Measurements from ENCODE around the gene RNU6-7.

RNU6-7 gene

GRCh38 chr14:32190673-32191072 is 11.2 kb upstream of the RNU6-7 start:
- no peaks in the 10 kb centered on the region for H3K9me3 ChIP-seq (ENCODE audit: control insufficient read depth in 1 of 2, low read length in 2 of 2)
- no peaks in the 10 kb centered on the region for H3K36me3 ChIP-seq (ENCODE audit: control insufficient read depth in 1 of 2, insufficient read depth in 2 of 2, low read length in 2 of 2)
- no peak overlapping the region for H3K4me3 ChIP-seq (ENCODE audit: low read depth in 1 of 2, low read length in 2 of 2)
- H3K27ac ChIP-seq (ENCODE audit: low read depth, low read length), result no peak overlapping the region
- no peaks in the 10 kb centered on the region for H3K27me3 ChIP-seq (ENCODE audit: control insufficient read depth in 1 of 2, insufficient read depth in 2 of 2, low read length in 2 of 2)
- no peak overlapping the region for H3K9ac ChIP-seq (ENCODE audit: low read depth in 1 of 2, low read length in 2 of 2)
- H3K4me1 ChIP-seq (ENCODE audit: control insufficient read depth in 1 of 2, insufficient read depth in 2 of 2, low read length in 2 of 2), result no peaks in the 10 kb centered on the region

GRCh38 chr14:32192712-32193373 is 9.0 kb upstream of the RNU6-7 start:
- Histone ChIP-seq H3K9ac (ENCODE audit: low read depth in 1 of 2, low read length in 2 of 2) (no peak overlapping the region), H3K27me3 (ENCODE audit: control insufficient read depth in 1 of 2, insufficient read depth in 2 of 2, low read length in 2 of 2) (no peaks in the 10 kb centered on the region), H3K36me3 (ENCODE audit: control insufficient read depth in 1 of 2, insufficient read depth in 2 of 2, low read length in 2 of 2) (no peaks in the 10 kb centered on the region), H3K4me1 (ENCODE audit: control insufficient read depth in 1 of 2, insufficient read depth in 2 of 2, low read length in 2 of 2) (no peaks in the 10 kb centered on the region), H3K27ac (ENCODE audit: low read depth, low read length) (no peak overlapping the region), H3K9me3 (ENCODE audit: control insufficient read depth in 1 of 2, low read length in 2 of 2) (no peaks in the 10 kb centered on the region), H3K4me3 (ENCODE audit: low read depth in 1 of 2, low read length in 2 of 2) (no peak overlapping the region)

DNA sequence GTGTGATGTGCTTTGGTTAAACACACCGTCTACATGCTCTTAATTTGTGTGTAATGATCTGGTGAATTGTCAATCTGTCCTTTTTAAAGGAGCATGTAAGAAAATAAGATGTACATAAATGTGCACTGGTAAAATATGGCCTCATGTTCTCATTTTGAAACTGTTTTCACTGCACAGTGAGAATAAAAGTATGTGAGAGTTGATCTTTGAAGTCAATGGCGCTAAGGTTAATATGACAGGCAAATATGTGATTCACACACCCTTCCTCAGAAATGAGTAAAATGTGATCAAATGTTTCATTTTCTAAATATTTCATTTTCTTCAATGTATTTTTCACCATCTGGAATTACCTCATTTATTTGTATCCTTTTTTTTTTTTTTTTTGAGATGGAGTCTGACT is 8.3 kb upstream of the RNU6-7 start:
- no peaks in the 10 kb centered on the region for H3K36me3 ChIP-seq (ENCODE audit: control insufficient read depth in 1 of 2, insufficient read depth in 2 of 2, low read length in 2 of 2)
- H3K27ac ChIP-seq (ENCODE audit: low read depth, low read length), result no peak overlapping the region
- H3K4me3 ChIP-seq (ENCODE audit: low read depth in 1 of 2, low read length in 2 of 2), result no peak overlapping the region
- no peaks in the 10 kb centered on the region for H3K9me3 ChIP-seq (ENCODE audit: control insufficient read depth in 1 of 2, low read length in 2 of 2)
- H3K9ac ChIP-seq (ENCODE audit: low read depth in 1 of 2, low read length in 2 of 2), result no peak overlapping the region
- no peaks in the 10 kb centered on the region for H3K27me3 ChIP-seq (ENCODE audit: control insufficient read depth in 1 of 2, insufficient read depth in 2 of 2, low read length in 2 of 2)
- H3K4me1 ChIP-seq (ENCODE audit: control insufficient read depth in 1 of 2, insufficient read depth in 2 of 2, low read length in 2 of 2), result no peaks in the 10 kb centered on the region

DNA sequence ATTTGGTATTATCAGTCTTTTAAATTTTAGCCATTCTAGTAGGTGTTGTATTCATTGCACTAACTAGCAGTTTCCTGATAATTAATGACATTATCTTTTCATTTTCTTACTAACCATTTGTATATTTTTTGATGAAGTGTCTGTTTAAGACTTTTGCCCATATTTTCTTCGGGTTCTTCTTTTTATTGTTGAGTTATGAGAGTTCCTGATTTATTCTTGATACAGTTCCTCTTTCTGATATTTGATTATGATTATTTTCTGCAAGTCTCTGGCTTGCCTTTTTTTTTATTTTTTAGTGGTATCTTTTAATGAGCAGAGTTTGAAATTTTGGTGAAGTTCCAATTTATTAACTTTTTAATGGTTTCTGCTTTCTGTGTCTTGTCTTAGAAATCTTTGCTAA is 6.2 kb upstream of the RNU6-7 start:
- no peaks in the 10 kb centered on the region for H3K4me1 ChIP-seq (ENCODE audit: control insufficient read depth in 1 of 2, insufficient read depth in 2 of 2, low read length in 2 of 2)
- no peaks in the 10 kb centered on the region for H3K9me3 ChIP-seq (ENCODE audit: control insufficient read depth in 1 of 2, low read length in 2 of 2)
- H3K4me3 ChIP-seq (ENCODE audit: low read depth in 1 of 2, low read length in 2 of 2), result no peak overlapping the region
- no peaks in the 10 kb centered on the region for H3K27me3 ChIP-seq (ENCODE audit: control insufficient read depth in 1 of 2, insufficient read depth in 2 of 2, low read length in 2 of 2)
- H3K9ac ChIP-seq (ENCODE audit: low read depth in 1 of 2, low read length in 2 of 2), result no peak overlapping the region
- H3K36me3 ChIP-seq (ENCODE audit: control insufficient read depth in 1 of 2, insufficient read depth in 2 of 2, low read length in 2 of 2), result no peaks in the 10 kb centered on the region
- H3K27ac ChIP-seq (ENCODE audit: low read depth, low read length), result no peak overlapping the region

GRCh38 chr14:32197919-32198318 is 3.9 kb upstream of the RNU6-7 start:
- Histone ChIP-seq H3K9me3 (ENCODE audit: control insufficient read depth in 1 of 2, low read length in 2 of 2) (no peaks in the 10 kb centered on the region), H3K4me1 (ENCODE audit: control insufficient read depth in 1 of 2, insufficient read depth in 2 of 2, low read length in 2 of 2) (peaks cover 10 to 11% of the 10 kb centered on the region in 2 donors), H3K27me3 (ENCODE audit: control insufficient read depth in 1 of 2, insufficient read depth in 2 of 2, low read length in 2 of 2) (no peaks in the 10 kb centered on the region), H3K27ac (ENCODE audit: low read depth, low read length) (no peak overlapping the region), H3K9ac (ENCODE audit: low read depth in 1 of 2, low read length in 2 of 2) (no peak overlapping the region), H3K36me3 (ENCODE audit: control insufficient read depth in 1 of 2, insufficient read depth in 2 of 2, low read length in 2 of 2) (no peaks in the 10 kb centered on the region), H3K4me3 (ENCODE audit: low read depth in 1 of 2, low read length in 2 of 2) (no peak overlapping the region)

- H3K4me3 ChIP-seq (ENCODE audit: low read depth in 1 of 2, low read length in 2 of 2), result peak overlapping the region; percentile 87 to 91
- H3K27ac ChIP-seq (ENCODE audit: low read depth, low read length), result no peak overlapping the region
- H3K4me1 ChIP-seq (ENCODE audit: control insufficient read depth in 1 of 2, insufficient read depth in 2 of 2, low read length in 2 of 2), result peaks cover 16 to 18% of the 10 kb centered on the region in 2 donors
- H3K27me3 ChIP-seq (ENCODE audit: control insufficient read depth in 1 of 2, insufficient read depth in 2 of 2, low read length in 2 of 2), result no peaks in the 10 kb centered on the region
- no peaks in the 10 kb centered on the region for H3K36me3 ChIP-seq (ENCODE audit: control insufficient read depth in 1 of 2, insufficient read depth in 2 of 2, low read length in 2 of 2)
- no peaks in the 10 kb centered on the region for H3K9me3 ChIP-seq (ENCODE audit: control insufficient read depth in 1 of 2, low read length in 2 of 2)
- H3K9ac ChIP-seq (ENCODE audit: low read depth in 1 of 2, low read length in 2 of 2), result peak overlapping the region in 1 of 2 donors; percentile 69
Measured at GRCh38 chr14:32200368-32201192, 1.3 kb upstream of the RNU6-7 start.

GRCh38 chr14:32201193-32201815 is 541 bp upstream of the RNU6-7 start:
- H3K27ac ChIP-seq (ENCODE audit: low read depth, low read length), result peak overlapping the region; percentile 30

GRCh38 chr14:32202491-32202997 is 699 bp downstream of the RNU6-7 start:
- Histone ChIP-seq H3K4me3 (ENCODE audit: low read depth in 1 of 2, low read length in 2 of 2) (peak overlapping the region; percentile 87 to 91), H3K27ac (ENCODE audit: low read depth, low read length) (peak overlapping the region; percentile 86), H3K36me3 (ENCODE audit: control insufficient read depth in 1 of 2, insufficient read depth in 2 of 2, low read length in 2 of 2) (no peaks in the 10 kb centered on the region), H3K9me3 (ENCODE audit: control insufficient read depth in 1 of 2, low read length in 2 of 2) (no peaks in the 10 kb centered on the region), H3K27me3 (ENCODE audit: control insufficient read depth in 1 of 2, insufficient read depth in 2 of 2, low read length in 2 of 2) (no peaks in the 10 kb centered on the region), H3K4me1 (ENCODE audit: control insufficient read depth in 1 of 2, insufficient read depth in 2 of 2, low read length in 2 of 2) (peaks cover 23 to 26% of the 10 kb centered on the region in 2 donors), H3K9ac (ENCODE audit: low read depth in 1 of 2, low read length in 2 of 2) (peak overlapping the region; percentile 23 to 66)

More at GRCh38 chr14:32201193-32201815, 541 bp upstream of the RNU6-7 start:
- Histone ChIP-seq H3K9ac (ENCODE audit: low read depth in 1 of 2, low read length in 2 of 2) (peak overlapping the region; percentile 54 to 69), H3K27me3 (ENCODE audit: control insufficient read depth in 1 of 2, insufficient read depth in 2 of 2, low read length in 2 of 2) (no peaks in the 10 kb centered on the region), H3K4me3 (ENCODE audit: low read depth in 1 of 2, low read length in 2 of 2) (peak overlapping the region; percentile 87 to 91), H3K9me3 (ENCODE audit: control insufficient read depth in 1 of 2, low read length in 2 of 2) (no peaks in the 10 kb centered on the region), H3K36me3 (ENCODE audit: control insufficient read depth in 1 of 2, insufficient read depth in 2 of 2, low read length in 2 of 2) (no peaks in the 10 kb centered on the region), H3K4me1 (ENCODE audit: control insufficient read depth in 1 of 2, insufficient read depth in 2 of 2, low read length in 2 of 2) (peaks cover 21 to 23% of the 10 kb centered on the region in 2 donors)

DNA sequence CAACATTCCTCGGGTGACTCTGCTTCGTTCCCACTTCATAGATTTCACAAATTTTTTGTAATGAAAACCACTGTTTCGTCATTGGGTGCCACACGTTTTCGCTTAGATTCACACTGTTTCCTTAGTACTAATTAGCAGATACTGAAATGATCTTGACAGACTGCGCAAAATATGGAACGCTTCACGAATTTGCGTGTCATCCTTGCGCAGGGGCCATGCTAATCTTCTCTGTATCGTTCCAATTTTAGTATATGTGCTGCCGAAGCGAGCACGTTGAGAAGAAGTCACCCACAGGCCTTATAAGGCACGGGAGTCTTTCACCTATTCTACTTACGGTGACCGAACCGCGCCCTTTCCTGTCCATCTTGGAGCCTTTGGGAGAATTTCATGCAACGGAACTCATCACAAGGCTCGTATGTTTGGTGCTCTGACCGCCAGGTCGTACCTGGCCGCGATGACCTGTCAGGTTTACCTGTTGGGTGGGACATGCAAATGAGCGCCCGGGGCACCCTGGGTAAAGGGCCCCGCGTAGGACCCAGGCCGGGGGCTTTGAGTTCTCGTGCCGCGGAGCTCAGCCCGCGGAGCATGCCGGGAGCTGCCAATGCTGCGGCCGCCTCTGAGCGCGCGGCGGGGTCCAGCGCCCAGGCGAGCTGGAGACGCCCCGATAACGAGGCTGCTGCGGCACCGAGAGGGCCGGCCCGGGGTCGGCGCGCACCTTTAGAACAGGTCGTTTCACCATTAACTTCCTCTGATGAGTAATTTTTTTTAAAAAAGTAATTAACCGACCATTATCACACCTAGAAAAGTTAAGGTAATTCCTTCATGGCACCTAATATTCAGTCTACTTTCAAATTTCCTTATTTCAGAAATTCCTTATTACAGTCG is 1.4 kb downstream of the RNU6-7 start, which contains the start of gene RNU6-8:
TSS of gene RNU6-8 (minus strand) at position 272 of the 885 bp plus-strand sequence.
- Histone ChIP-seq H3K27me3 (ENCODE audit: control insufficient read depth in 1 of 2, insufficient read depth in 2 of 2, low read length in 2 of 2) (no peaks in the 10 kb centered on the region), H3K36me3 (ENCODE audit: control insufficient read depth in 1 of 2, insufficient read depth in 2 of 2, low read length in 2 of 2) (no peaks in the 10 kb centered on the region), H3K4me3 (ENCODE audit: low read depth in 1 of 2, low read length in 2 of 2) (peak within 1 kb of the TSS; percentile 87 to 91), H3K9me3 (ENCODE audit: control insufficient read depth in 1 of 2, low read length in 2 of 2) (no peaks in the 10 kb centered on the region), H3K27ac (ENCODE audit: low read depth, low read length) (peak within 1 kb of the TSS; percentile 86), H3K9ac (ENCODE audit: low read depth in 1 of 2, low read length in 2 of 2) (peak within 1 kb of the TSS; percentile 66 to 69), H3K4me1 (ENCODE audit: control insufficient read depth in 1 of 2, insufficient read depth in 2 of 2, low read length in 2 of 2) (peaks cover 23 to 29% of the 10 kb centered on the region in 2 donors)
